GM19240 (cell line): Measurements from ENCODE around the gene KATNAL2.
A peak's percentile ranks its signal among the peaks of the same experiment; 100 is the strongest.

ENCODE experiments used
- DNase-seq: peaks from one replicate; pipeline ENCODE4 v3.0.0; 2011; ENCODE audit warnings: low spot score; ENCODE audit not compliant: insufficient read length

Gene KATNAL2

GRCh38 chr18:46917108-46917802 lies at the start of gene KATNAL2, which contains the start of gene PIAS2:
Gene KATNAL2, plus strand, starts transcription at chr18:46917602. Its CDS starts 29,271 bp downstream, at chr18:46946873.
Gene PIAS2, minus strand, starts transcription at chr18:46917507. Its CDS starts 162 bp downstream, at chr18:46917345.
- DNase-seq, result peak; percentile 41

- DNase-seq, result no peak
Observed at GRCh38 chr18:46868169-46868921, 49.1 kb upstream of the KATNAL2 start.

GRCh38 chr18:46877329-46877987 lies 39.9 kb upstream of the KATNAL2 start:
- DNase-seq, result no peak

GRCh38 chr18:46883180-46883579 lies 34.2 kb upstream of the KATNAL2 start:
- no peak for DNase-seq

GRCh38 chr18:46886893-46887292 lies 30.5 kb upstream of the KATNAL2 start:
- no peak for DNase-seq

GRCh38 chr18:46888965-46889364 lies 28.4 kb upstream of the KATNAL2 start:
- no peak for DNase-seq

GRCh38 chr18:46891742-46892214 lies 25.6 kb upstream of the KATNAL2 start:
- DNase-seq, result peak; percentile 29

GRCh38 chr18:46892842-46893241 lies 24.6 kb upstream of the KATNAL2 start:
- DNase-seq, result no peak

GRCh38 chr18:46893360-46893759 lies 24.0 kb upstream of the KATNAL2 start:
- no peak for DNase-seq

GRCh38 chr18:46894124-46894523 lies 23.3 kb upstream of the KATNAL2 start:
- DNase-seq, result no peak

- no peak for DNase-seq
Observed at GRCh38 chr18:46899274-46899948, 18.0 kb upstream of the KATNAL2 start.

GRCh38 chr18:46903406-46903805 lies 14.0 kb upstream of the KATNAL2 start:
- no peak for DNase-seq

- no peak for DNase-seq
Observed at GRCh38 chr18:46909497-46909896, 7.9 kb upstream of the KATNAL2 start.

- DNase-seq, result no peak
Observed at GRCh38 chr18:46910856-46911255, 6.5 kb upstream of the KATNAL2 start.

GRCh38 chr18:46915800-46916550 lies 1.4 kb upstream of the KATNAL2 start:
- no peak for DNase-seq

- no peak for DNase-seq
Observed at GRCh38 chr18:46916551-46917107, 773 bp upstream of the KATNAL2 start.

GRCh38 chr18:46917803-46918600 lies 600 bp downstream of the KATNAL2 start:
- no peak for DNase-seq

- DNase-seq, result no peak
Observed at GRCh38 chr18:46920067-46920466, 2.7 kb downstream of the KATNAL2 start.

- DNase-seq, result no peak
Observed at GRCh38 chr18:46920653-46921052, 3.3 kb downstream of the KATNAL2 start.
